A172 (cell line): ENCODE measurements around the gene CFAP77. TPM values are rescaled to one million over a fixed set of nuclear protein-coding genes. Genes with fewer than 3 reads are reported as not detected.

Experiments
- DNase-seq: peaks from one replicate; pipeline ENCODE4 v3.0.0-alpha.2; 2015; ENCODE audit warnings: low spot score
- total RNA-seq: library from RNA; depleted of rRNA; stranded (reverse); fragments of >200 nt; shearing (Covaris generic); gene quantifications from 2 replicates; pipeline ENCODE4 v1.2.3, GENCODE V29; 2014

Gene CFAP77
- total RNA-seq, 1 experiment from 2014 or later, result not detected

GRCh38 chr9:132451276-132451675, 41.3 kb downstream of the CFAP77 start:
- DNase-seq, result no peak

GRCh38 chr9:132456241-132456640, 46.2 kb downstream of the CFAP77 start:
- no peak for DNase-seq

- DNase-seq, result no peak
Measured at GRCh38 chr9:132457504-132458236, 47.7 kb downstream of the CFAP77 start.

- DNase-seq, result no peak
Measured at GRCh38 chr9:132458432-132458831, 48.4 kb downstream of the CFAP77 start.

- no peak for DNase-seq
Measured at GRCh38 chr9:132459661-132460060, 49.6 kb downstream of the CFAP77 start.

GRCh38 chr9:132460240-132460639, 50.2 kb downstream of the CFAP77 start:
- DNase-seq, result no peak

- no peak for DNase-seq
Measured at GRCh38 chr9:132461281-132461896, 51.4 kb downstream of the CFAP77 start.

- DNase-seq, result no peak
Measured at GRCh38 chr9:132461971-132462370, 52.0 kb downstream of the CFAP77 start.

- DNase-seq, result no peak
Measured at GRCh38 chr9:132464547-132464946, 54.5 kb downstream of the CFAP77 start.

GRCh38 chr9:132465131-132465635, 55.2 kb downstream of the CFAP77 start:
- DNase-seq, result no peak

- no peak for DNase-seq
Measured at GRCh38 chr9:132472199-132472598, 62.2 kb downstream of the CFAP77 start.

GRCh38 chr9:132472599-132472998, 62.6 kb downstream of the CFAP77 start:
- DNase-seq, result no peak

- no peak for DNase-seq
Measured at GRCh38 chr9:132474253-132474652, 64.2 kb downstream of the CFAP77 start.

GRCh38 chr9:132478353-132479050, 68.5 kb downstream of the CFAP77 start:
- DNase-seq, result no peak

- DNase-seq, result no peak
Measured at GRCh38 chr9:132479733-132480132, 69.7 kb downstream of the CFAP77 start.

GRCh38 chr9:132481053-132481849, 71.2 kb downstream of the CFAP77 start:
- no peak for DNase-seq

- DNase-seq, result no peak
Measured at GRCh38 chr9:132482196-132482813, 72.3 kb downstream of the CFAP77 start.

- no peak for DNase-seq
Measured at GRCh38 chr9:132485393-132485792, 75.4 kb downstream of the CFAP77 start.

GRCh38 chr9:132486706-132487350, 76.8 kb downstream of the CFAP77 start:
- no peak for DNase-seq

GRCh38 chr9:132487351-132487791, 77.4 kb downstream of the CFAP77 start:
- no peak for DNase-seq
